GM21737 (cell line): ENCODE measurements around the gene SPDYE6.
"Not testable (repeated sequence)": the region's sequence is repeated elsewhere in the genome, so short reads cannot be mapped to it uniquely, and the experiment has no call there.

Experiments
- ATAC-seq: cut with Tn5 transposase; IDR thresholded peaks from one replicate; pipeline ENCODE4 v1.9.1; 2021; ENCODE audit warnings: mild to moderate bottlenecking, moderate library complexity; ENCODE audit not compliant: unreplicated experiment

SPDYE6 gene

DNA sequence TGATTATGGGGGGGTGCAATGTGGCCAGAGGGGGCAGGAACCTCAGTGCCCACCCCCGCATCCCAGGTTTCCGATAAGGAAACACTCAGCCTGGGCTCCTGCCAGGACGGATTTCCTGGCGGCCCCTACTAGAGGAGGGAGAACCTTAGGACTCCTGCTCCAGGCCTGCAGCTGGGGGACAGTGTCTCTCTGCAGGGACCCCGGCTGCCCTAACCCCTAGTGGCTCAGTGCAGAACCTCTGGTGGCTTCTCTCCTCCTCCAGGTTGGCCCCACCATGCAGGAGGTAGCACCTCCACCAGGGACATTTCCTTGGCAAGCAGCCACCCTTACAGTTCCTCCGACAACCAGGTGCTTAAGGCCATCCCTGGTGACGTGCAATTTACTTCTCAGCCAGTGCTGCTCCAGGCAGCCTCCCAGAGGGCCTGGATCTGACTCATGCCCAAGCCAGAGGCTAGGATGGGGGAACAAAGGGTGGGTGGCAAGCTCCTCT lies 37.7 kb downstream of the SPDYE6 start:
- no peak for ATAC-seq

DNA sequence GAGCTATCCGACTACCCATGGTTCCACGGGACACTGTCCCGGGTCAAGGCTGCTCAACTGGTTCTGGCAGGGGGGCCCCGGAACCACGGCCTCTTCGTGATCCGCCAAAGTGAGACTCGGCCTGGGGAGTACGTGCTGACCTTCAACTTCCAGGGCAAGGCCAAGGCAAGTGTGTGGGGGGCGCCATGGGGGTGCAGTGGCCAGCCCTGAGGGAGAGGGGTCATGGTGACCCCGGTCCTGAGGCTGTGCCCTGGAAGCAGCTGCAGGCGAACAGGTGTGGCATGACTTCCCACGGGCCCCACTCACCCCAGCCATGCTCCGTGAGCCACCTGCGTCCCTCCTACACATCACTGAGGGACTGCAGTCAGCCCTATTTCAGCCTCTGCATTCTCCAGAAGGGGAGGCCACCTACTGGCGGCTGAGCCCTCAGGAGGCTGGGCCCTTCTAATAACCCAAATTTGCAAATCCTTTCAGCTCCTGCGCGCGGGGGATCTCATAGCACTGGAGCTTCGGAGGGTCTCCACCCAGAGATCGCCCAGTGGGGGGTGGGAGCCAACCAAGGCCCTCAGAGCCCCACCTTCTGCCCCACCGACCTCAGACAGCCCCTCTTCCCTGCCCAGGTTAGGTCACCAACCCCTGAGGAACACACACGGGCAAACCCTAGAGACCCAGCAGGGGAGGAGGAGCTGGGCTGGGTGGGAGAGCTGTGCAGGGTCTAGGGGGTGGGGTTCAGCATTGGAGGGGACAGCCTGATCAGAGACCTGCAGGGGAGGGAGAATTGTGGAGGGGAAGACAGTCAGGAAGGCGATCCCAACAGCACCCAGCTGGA lies 38.8 kb downstream of the SPDYE6 start:
- ATAC-seq: no peak

DNA sequence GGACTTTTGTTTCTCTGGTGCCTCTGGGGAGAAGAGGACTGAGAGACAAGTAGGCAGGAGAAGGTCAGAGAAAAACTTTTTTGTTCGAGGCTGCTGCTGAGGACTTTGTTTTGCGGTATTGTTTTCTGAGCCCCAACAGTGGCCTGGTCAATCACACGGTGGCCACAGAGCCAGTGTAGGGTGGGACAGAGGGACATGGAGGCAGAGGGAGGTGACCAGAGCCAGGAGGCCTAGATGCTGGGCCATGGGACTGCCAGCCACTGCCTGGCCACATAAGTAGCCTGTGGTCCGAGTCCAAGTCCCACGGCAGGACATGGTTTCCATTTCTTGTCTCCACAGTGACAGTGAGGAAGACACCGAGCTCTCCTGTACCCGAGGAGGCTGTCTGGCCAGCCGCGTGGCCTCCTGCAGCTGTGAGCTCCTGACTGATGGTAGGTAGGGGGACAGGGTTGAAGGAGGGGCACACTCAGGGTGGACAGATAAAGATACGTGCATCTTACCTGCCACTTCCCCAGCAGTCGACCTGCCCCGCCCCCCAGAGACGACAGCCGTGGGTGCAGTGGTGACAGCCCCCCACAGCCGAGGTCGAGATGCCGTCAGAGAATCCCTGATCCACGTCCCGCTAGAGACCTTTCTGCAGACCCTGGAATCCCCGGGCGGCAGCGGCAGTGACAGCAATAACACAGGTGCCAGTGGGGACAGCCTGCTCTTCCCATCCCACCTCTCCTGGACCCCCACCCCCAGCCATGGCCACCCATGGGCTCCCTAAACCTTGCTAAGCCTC lies 42.1 kb downstream of the SPDYE6 start:
- no peak for ATAC-seq

DNA sequence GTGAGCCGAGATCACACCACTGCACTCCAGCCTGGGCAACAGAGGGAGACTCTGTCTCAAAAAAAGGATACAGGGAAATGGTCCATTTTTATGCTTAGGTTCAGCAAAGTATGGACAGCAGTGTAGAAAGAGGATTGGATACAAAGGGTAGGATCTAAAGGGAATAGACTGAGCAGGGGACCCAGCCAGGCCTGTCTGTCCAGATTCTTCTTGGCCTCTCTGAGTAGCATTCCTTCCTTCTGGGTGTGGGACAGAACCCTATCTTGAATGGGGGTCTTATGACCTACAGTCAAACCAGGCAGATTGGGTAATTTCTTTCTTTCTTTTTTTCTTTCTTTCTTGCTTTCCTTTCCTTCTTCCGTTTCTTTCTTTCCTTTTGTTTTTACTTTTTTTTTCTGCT lies 43.9 kb downstream of the SPDYE6 start:
- ATAC-seq: no peak

DNA sequence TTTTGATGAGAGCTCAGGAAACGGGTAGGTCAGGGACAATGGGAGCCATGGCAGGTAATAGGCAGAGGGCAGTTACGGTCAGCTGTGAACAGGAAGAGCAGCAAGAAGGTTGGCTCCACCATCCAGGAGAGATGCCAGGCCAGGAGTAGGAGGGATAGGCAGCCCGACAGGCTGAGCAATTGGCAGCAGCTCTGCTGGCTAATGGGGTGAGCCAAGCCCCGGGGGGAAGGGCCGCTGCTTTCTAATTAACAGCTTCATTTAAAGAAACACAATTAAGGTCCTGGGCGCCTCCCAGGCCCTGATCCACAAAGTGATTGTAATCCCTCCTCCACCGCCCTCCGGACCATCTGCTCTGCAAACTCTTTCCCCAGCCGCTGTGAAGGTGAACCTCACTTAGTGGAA lies 45.8 kb downstream of the SPDYE6 start:
- ATAC-seq: no peak

DNA sequence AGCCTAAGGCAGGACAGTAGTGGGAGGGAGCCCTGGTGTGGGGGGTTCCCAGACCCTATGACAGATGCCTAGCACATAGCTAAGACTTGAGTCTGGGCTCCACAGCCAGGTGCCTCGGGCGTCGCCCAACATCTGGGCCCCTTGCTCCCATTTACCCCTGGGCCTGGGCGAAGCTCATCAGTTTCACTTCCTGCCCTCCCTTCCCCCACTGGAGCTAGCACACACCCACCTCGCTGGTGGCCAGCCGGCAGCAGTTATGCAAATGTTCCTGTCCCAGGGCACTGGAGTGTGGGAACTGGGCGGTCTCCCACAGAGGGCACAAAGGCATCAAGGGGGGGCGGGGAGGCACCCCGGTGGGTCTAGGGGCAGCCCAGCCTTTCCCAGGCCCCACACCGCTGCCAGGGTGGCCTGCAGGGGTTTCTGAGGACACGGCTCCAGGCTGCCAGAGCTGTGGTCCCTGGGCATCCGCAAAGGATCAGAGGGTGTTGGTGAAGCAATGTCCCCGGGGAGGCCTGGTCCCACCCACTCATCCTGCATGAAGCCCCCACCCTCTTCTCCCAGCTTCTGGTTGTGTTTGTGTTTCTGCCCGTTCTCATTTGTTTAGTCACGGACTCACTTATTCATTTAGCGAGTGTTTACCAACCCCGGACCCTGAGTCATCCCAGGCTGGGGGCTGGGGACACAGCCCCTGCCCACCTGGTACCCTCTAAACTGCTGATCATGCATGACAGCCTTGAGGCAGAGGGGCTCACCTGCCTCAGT lies 49.1 kb downstream of the SPDYE6 start:
- peak; percentile 79 for ATAC-seq

DNA sequence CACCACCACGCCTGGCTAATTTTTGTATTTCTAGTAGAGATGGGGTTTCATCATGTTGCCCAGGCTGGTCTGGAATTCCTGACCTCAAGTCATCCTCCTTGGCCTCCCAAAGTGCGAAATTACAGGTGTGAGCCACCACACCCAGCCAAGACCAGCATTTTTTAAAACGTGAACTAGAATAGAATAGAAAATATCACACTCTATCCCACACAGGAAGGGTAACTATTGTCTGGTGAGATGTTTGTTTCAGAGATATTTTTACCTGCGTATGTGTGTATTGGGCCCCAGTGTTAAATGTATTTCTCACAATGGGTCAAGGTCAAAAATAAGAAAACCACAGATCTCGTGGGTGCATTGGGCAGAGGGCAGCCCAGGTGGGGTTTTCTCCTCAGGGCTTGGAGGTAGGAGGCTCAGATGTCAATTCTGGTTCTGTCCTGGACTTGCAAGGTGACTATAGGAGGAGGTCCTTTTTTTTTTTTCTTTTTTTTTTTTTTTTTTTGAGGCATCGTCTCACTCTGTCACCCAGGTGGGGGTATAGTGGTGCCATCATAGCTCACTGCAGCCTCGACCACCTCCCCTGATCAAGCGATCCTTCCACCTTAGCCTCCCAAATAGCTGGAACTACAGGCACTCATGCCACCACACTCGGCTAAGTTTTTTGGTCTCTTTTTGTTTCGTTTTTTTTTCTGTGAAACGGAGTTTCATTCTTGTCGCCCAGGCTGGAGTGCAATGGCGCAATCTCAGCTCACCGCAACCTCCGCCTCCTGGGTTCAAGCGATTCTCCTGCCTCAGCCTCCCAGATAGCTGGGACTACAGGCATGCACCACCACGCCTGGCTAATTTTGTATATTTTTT lies 50.6 kb downstream of the SPDYE6 start:
- ATAC-seq: peak; percentile 40

DNA sequence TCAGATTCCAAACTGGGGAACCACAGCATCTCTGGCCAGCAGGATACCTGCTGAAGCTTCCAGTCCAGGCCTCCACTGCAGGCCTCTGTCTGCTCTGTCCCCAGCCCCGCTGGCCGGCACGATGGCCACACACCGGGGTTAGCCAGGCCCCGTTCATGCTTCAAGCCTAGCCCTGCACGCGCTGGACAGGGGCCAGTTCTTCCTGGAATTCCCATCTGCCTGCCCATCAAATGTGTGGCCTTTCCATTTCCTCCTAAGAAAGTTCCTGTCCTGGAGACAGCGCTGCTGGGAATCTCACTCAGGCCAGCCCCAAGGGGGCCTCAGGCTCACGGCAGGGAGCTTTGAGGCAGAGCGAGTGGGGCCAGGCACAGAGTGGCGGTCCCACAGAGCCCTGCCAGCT lies 51.6 kb downstream of the SPDYE6 start:
- no peak for ATAC-seq

DNA sequence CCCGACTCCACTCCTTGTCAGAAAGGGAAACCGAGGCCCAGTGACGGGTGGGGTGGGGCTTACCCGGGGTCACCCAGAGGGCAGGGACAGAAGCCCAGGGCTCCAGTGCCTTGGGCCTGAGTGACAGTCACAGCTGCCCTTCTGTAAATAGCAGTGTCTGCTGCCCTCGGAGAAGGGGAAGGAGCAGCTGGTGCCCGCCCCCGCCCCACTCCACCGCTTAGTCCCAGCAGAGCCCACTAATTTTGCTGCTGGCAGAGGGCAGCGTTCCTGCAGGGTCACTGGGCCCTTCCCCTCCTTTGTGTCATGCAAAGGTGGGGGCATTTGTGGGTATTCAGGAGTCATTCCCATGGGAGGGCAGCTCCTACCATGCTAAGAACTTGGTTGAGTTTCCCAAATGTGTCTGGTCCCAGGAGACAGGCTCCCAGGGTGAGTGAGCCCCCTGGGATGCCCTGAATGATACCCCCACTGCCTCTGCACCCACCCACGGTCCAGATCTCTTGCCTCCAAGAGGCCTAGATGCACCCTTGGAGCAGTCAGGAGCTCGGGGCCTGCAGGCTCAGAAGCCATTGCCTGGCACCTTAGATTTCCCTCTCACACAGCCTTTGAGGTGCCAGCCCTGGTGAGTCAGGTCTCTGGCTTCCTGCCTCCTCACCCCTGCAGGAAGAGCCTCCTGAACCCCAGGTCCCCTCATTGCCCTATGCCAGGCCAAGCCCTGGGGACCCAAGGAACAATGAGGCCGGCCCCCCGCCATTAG lies 52.4 kb downstream of the SPDYE6 start:
- no peak for ATAC-seq

DNA sequence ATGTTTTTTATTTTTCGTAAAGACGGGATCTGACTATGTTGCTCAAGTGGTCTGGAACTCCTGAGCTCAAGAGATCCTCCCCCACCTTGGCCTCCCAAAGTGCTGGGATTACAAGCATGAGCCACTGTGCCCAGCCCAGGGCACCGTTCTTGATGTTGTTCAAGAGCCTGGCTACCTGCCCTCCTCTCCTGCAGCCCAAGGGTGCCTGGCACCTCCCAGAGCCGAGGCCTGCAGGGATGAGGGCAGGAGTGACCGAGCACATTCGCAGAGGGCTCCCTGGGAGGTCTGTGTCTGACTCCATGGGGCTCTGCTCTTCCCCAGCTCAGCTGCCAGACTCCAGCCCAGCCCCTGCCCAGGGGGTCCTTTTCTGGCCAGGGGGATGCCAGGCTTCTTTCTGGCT lies 54.2 kb downstream of the SPDYE6 start:
- ATAC-seq: no peak

DNA sequence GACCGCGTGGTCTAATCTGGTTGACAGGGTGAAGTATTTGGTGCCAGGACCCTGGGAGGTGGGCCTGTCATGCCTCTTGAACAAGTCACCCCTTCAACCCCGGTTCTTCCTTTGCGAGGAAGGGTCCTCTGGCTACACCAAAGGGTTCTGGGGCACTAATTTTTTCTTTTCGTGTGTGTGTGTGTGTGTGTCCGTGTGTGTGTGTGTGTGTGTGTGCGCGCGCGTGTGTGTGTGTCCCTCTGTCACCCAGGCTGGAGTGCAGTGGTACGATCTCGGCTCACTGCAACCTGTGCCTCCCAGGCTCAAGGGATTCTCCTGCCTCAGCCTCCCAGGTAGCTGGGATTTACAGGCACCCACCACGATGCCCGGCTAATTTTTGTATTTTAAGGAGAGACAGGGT lies 54.9 kb downstream of the SPDYE6 start:
- ATAC-seq: not testable (repeated sequence)

DNA sequence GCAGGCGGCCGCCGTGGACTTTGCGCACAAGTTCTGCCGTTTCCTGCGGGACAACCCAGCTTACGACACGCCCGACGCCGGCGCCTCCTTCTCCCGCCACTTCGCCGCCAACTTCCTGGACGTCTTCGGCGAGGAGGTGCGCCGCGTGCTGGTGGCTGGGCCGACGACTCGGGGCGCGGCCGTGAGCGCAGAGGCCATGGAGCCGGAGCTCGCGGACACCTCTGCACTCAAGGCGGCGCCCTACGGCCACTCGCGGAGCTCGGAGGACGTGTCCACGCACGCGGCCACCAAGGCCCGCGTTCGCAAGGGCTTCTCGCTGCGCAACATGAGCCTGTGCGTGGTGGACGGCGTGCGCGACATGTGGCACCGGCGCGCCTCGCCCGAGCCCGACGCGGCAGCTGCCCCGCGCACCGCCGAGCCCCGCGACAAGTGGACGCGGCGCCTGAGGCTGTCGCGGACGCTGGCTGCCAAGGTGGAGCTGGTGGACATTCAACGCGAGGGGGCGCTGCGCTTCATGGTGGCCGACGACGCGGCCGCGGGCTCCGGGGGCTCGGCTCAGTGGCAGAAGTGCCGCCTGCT lies 55.5 kb downstream of the SPDYE6 start:
- ATAC-seq: no peak

DNA sequence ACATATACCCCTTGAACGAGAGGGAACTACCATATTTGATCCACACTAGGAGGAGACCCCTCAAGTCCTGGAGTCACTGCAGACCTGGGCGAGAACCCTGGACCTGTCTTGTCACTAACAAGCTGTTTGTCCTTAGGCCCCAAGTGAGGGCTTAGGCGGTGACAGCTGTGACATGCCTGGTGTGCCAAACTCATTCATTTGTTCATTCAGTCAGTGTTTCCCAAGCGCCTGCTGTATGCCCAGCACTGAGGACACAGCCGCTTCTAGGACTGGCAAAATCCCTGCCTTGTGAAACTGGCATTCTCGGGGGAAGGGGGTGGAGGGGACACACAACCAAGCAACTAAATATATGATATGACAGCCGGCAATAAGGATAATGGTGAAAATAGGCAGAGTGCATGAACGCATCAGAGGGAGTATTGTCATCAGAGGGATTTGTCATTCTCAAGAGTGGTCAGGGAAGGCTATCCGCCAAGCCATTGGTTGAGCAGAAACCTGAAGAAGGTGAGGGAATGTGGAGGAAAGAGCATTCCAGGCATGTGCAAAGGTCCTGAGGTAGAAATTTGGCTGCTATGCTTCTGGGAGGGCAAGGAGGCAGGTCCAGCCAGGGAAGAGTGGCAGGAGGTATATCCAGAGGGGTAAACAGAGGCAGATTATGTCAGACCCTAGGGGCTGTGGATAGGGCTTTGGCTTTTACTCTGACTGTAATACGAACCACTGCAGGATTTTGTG lies 58.6 kb downstream of the SPDYE6 start:
- ATAC-seq: no peak

DNA sequence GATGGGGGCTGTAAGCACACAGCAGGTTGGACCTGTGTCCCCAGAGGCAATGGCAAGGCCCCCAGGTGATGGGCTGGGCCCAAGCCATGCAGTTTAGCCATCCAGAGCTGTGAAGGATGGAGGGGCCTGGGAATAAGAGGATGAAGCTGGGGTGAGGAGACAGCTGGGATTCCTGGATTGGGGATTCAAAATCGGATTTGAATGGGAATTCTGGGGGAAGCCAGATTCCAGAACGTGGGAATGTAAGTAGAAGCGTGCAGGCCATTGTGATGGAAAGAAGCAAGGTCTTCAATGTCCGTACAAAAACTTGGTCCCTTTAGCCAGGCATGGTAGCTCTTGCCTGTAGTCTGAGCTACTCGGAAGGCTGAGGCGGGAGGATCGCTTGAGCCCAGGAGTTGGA lies 59.7 kb downstream of the SPDYE6 start:
- no peak for ATAC-seq

DNA sequence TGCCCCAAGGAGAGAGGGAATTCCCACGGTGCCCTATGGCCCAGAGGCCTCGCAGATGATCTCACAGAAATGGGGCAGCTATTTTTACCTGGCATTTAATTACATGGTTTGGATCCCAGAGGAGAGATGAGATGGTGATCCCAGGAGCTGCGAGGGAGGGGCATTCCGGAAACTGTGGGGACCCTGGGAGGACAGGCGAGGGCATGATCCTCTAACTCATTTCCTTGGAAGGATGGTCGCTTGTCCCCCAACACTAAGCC lies 60.1 kb downstream of the SPDYE6 start:
- ATAC-seq: no peak
